SJCRH30 (cell line): ENCODE measurements around the gene COPE. TPM values are rescaled to one million over a fixed set of nuclear protein-coding genes. Genes with fewer than 3 reads are reported as not detected.
A peak's percentile ranks its signal among the peaks of the same experiment; 100 is the strongest.

Experiments
- DNase-seq, 2 experiments: peaks; one replicate each; pipeline ENCODE4 v3.0.0-alpha.2; 2015 to 2020
- H3K27ac ChIP-seq: fragments of 250-450 bp; sonication (Bioruptor Pico); 2 replicates; pipeline ENCODE4 v1.5.1; 2020; ENCODE audit warnings: mild to moderate bottlenecking, moderate library complexity
- H3K27me3 ChIP-seq: fragments of 250-450 bp; sonication (Bioruptor Pico); 2 replicates; pipeline ENCODE4 v1.5.1; 2020; ENCODE audit warnings: mild to moderate bottlenecking, moderate library complexity
- H3K36me3 ChIP-seq: fragments of 250-450 bp; sonication (Bioruptor Pico); 2 replicates; pipeline ENCODE4 v1.5.1; 2020; ENCODE audit warnings: mild to moderate bottlenecking, moderate library complexity
- H3K4me1 ChIP-seq: fragments of 250-450 bp; sonication (Bioruptor Pico); 2 replicates; pipeline ENCODE4 v1.5.1; 2020; ENCODE audit warnings: mild to moderate bottlenecking, moderate library complexity
- H3K4me3 ChIP-seq: fragments of 250-450 bp; sonication (Bioruptor Pico); 2 replicates; pipeline ENCODE4 v1.5.1; 2020; ENCODE audit warnings: mild to moderate bottlenecking, moderate library complexity
- H3K9me3 ChIP-seq: fragments of 250-450 bp; sonication (Bioruptor Pico); replicated peaks from 2 replicates; pipeline ENCODE4 v1.5.1; 2020; ENCODE audit warnings: mild to moderate bottlenecking, moderate library complexity
- total RNA-seq: library from RNA; depleted of rRNA; stranded (reverse); fragments of >200 nt; shearing (Covaris generic); gene quantifications from 2 replicates; pipeline ENCODE4 v1.2.3, GENCODE V29; 2014

The COPE gene
- total RNA-seq, 1 experiment from 2014 or later: 120 TPM

- Histone ChIP-seq H3K4me3 (no peak overlapping the region), H3K4me1 (no peaks in the 10 kb centered on the region), H3K36me3 (peaks cover 90% of the 10 kb centered on the region), H3K27me3 (no peaks in the 10 kb centered on the region), H3K27ac (no peak overlapping the region), H3K9me3 (no peaks in the 10 kb centered on the region)
- no peak for DNase-seq
These were observed 56.0 kb downstream of the COPE start for GRCh38 chr19:18862976-18863842.

- H3K27me3 ChIP-seq: no peaks in the 10 kb centered on the region
- no peak overlapping the region for H3K27ac ChIP-seq
- H3K4me3 ChIP-seq: no peak overlapping the region
- H3K36me3 ChIP-seq: peaks cover 89% of the 10 kb centered on the region
- no peaks in the 10 kb centered on the region for H3K4me1 ChIP-seq
- DNase-seq: no peak
- H3K9me3 ChIP-seq: no peaks in the 10 kb centered on the region
These were observed 57.3 kb downstream of the COPE start for GRCh38 chr19:18861917-18862316.

GRCh38 chr19:18861235-18861634 is 58.0 kb downstream of the COPE start:
- Histone ChIP-seq H3K36me3 (peaks cover 90% of the 10 kb centered on the region), H3K4me1 (no peaks in the 10 kb centered on the region), H3K9me3 (no peaks in the 10 kb centered on the region), H3K27ac (no peak overlapping the region), H3K27me3 (no peaks in the 10 kb centered on the region), H3K4me3 (no peak overlapping the region)
- no peak for DNase-seq

- H3K27me3 ChIP-seq: no peaks in the 10 kb centered on the region
- no peak overlapping the region for H3K27ac ChIP-seq
- DNase-seq: no peak
- peaks cover 89% of the 10 kb centered on the region for H3K36me3 ChIP-seq
- no peaks in the 10 kb centered on the region for H3K9me3 ChIP-seq
- H3K4me1 ChIP-seq: no peaks in the 10 kb centered on the region
- no peak overlapping the region for H3K4me3 ChIP-seq
These were observed 58.5 kb downstream of the COPE start for GRCh38 chr19:18860725-18861124.

GRCh38 chr19:18860302-18860700 is 58.9 kb downstream of the COPE start:
- Histone ChIP-seq H3K4me1 (no peaks in the 10 kb centered on the region), H3K9me3 (no peaks in the 10 kb centered on the region), H3K36me3 (peaks cover 87% of the 10 kb centered on the region), H3K27ac (no peak overlapping the region), H3K4me3 (no peak overlapping the region), H3K27me3 (no peaks in the 10 kb centered on the region)
- no peak for DNase-seq

GRCh38 chr19:18859676-18860301 is 59.4 kb downstream of the COPE start:
- H3K9me3 ChIP-seq: no peaks in the 10 kb centered on the region
- no peak overlapping the region for H3K27ac ChIP-seq
- H3K27me3 ChIP-seq: no peaks in the 10 kb centered on the region
- no peaks in the 10 kb centered on the region for H3K4me1 ChIP-seq
- H3K4me3 ChIP-seq: no peak overlapping the region
- DNase-seq: no peak
- peaks cover 87% of the 10 kb centered on the region for H3K36me3 ChIP-seq

GRCh38 chr19:18858906-18859646 is 60.1 kb downstream of the COPE start:
- Histone ChIP-seq H3K4me1 (no peaks in the 10 kb centered on the region), H3K9me3 (no peaks in the 10 kb centered on the region), H3K27me3 (no peaks in the 10 kb centered on the region), H3K4me3 (no peak overlapping the region), H3K27ac (no peak overlapping the region), H3K36me3 (peaks cover 88% of the 10 kb centered on the region)
- DNase-seq: no peak

- Histone ChIP-seq H3K27ac (no peak overlapping the region), H3K4me3 (no peak overlapping the region), H3K36me3 (peaks cover 88% of the 10 kb centered on the region), H3K9me3 (no peaks in the 10 kb centered on the region), H3K4me1 (no peaks in the 10 kb centered on the region), H3K27me3 (no peaks in the 10 kb centered on the region)
- DNase-seq: no peak
These were observed 62.0 kb downstream of the COPE start for GRCh38 chr19:18857223-18857622.

GRCh38 chr19:18856385-18857126 is 62.6 kb downstream of the COPE start:
- Histone ChIP-seq H3K36me3 (peaks cover 82% of the 10 kb centered on the region), H3K27me3 (no peaks in the 10 kb centered on the region), H3K4me3 (no peak overlapping the region), H3K27ac (no peak overlapping the region), H3K9me3 (no peaks in the 10 kb centered on the region), H3K4me1 (no peaks in the 10 kb centered on the region)
- peak in 1 of 2 experiments; percentile 27 for DNase-seq

- Histone ChIP-seq H3K27me3 (no peaks in the 10 kb centered on the region), H3K36me3 (peaks cover 75% of the 10 kb centered on the region), H3K4me1 (no peaks in the 10 kb centered on the region), H3K27ac (no peak overlapping the region), H3K9me3 (no peaks in the 10 kb centered on the region), H3K4me3 (no peak overlapping the region)
- DNase-seq: no peak
These were observed 63.4 kb downstream of the COPE start for GRCh38 chr19:18855647-18856384.

- H3K4me1 ChIP-seq: no peaks in the 10 kb centered on the region
- peaks cover 69% of the 10 kb centered on the region for H3K36me3 ChIP-seq
- H3K9me3 ChIP-seq: no peaks in the 10 kb centered on the region
- DNase-seq: no peak
- no peak overlapping the region for H3K27ac ChIP-seq
- H3K4me3 ChIP-seq: no peak overlapping the region
- H3K27me3 ChIP-seq: no peaks in the 10 kb centered on the region
These were observed 64.2 kb downstream of the COPE start for GRCh38 chr19:18854982-18855381.

- Histone ChIP-seq H3K36me3 (peaks cover 70% of the 10 kb centered on the region), H3K27ac (no peak overlapping the region), H3K9me3 (no peaks in the 10 kb centered on the region), H3K4me3 (no peak overlapping the region), H3K4me1 (no peaks in the 10 kb centered on the region), H3K27me3 (no peaks in the 10 kb centered on the region)
- DNase-seq: peak; percentile 21 to 36
These were observed 65.3 kb downstream of the COPE start for GRCh38 chr19:18853755-18854427.

GRCh38 chr19:18852648-18853047 is 66.5 kb downstream of the COPE start:
- no peak overlapping the region for H3K27ac ChIP-seq

More at GRCh38 chr19:18852648-18853047, 66.5 kb downstream of the COPE start:
- DNase-seq: peak in 1 of 2 experiments; percentile 22
- H3K4me1 ChIP-seq: no peaks in the 10 kb centered on the region
- H3K4me3 ChIP-seq: no peak overlapping the region
- H3K9me3 ChIP-seq: no peaks in the 10 kb centered on the region
- H3K36me3 ChIP-seq: peaks cover 70% of the 10 kb centered on the region
- H3K27me3 ChIP-seq: no peaks in the 10 kb centered on the region
